H1 (cell line): ENCODE measurements around the gene GRID1.

Experiments used
- CEBPB ChIP-seq: IDR thresholded peaks from 2 replicates; pipeline ENCODE4 v1.6.1; 2012; ENCODE audit warnings: low read depth, low read length
- MAX ChIP-seq: IDR thresholded peaks from 2 replicates; pipeline ENCODE4 v1.6.1; 2012; ENCODE audit warnings: inconsistent platforms
- POLR2AphosphoS5 ChIP-seq: IDR thresholded peaks from 2 replicates; pipeline ENCODE4 v1.6.1; 2011; ENCODE audit warnings: low read depth, low read length
- SIRT6 ChIP-seq: IDR thresholded peaks from one replicate; pipeline ENCODE4 v1.7.1; 2012; ENCODE audit warnings: low read length, inconsistent platforms
- SUZ12 ChIP-seq: fragments of 200-600 bp; sonication (generic); IDR thresholded peaks from 2 replicates; pipeline ENCODE4 v1.6.1; 2012; ENCODE audit warnings: mild to moderate bottlenecking, inconsistent platforms, low read length, moderate library complexity, mixed read lengths
- TF ChIP-seq, protein P1 (sequence below), 3 experiments: IDR thresholded peaks; 1 replicate in 2 of 3; 2 replicates in 1 of 3; pipeline versions ENCODE4 v1.5.1 to v1.6.1; 2011; ENCODE audit warnings: low read length in 3 of 3, mild to moderate bottlenecking in 3 of 3, inconsistent platforms in 2 of 3, low read depth in 1 of 3, moderate library complexity in 1 of 3; ENCODE audit not compliant: insufficient read depth in 1 of 3; ENCODE audit errors: control extremely low read depth in 1 of 3

GRCh38 chr10:85832988-85833387 is 533.6 kb downstream of the GRID1 start:
- TF ChIP-seq CEBPB (no peak), SUZ12 (no peak), SIRT6 (no peak), POLR2AphosphoS5 (no peak), MAX (no peak)
- TF ChIP-seq, protein P1, sequence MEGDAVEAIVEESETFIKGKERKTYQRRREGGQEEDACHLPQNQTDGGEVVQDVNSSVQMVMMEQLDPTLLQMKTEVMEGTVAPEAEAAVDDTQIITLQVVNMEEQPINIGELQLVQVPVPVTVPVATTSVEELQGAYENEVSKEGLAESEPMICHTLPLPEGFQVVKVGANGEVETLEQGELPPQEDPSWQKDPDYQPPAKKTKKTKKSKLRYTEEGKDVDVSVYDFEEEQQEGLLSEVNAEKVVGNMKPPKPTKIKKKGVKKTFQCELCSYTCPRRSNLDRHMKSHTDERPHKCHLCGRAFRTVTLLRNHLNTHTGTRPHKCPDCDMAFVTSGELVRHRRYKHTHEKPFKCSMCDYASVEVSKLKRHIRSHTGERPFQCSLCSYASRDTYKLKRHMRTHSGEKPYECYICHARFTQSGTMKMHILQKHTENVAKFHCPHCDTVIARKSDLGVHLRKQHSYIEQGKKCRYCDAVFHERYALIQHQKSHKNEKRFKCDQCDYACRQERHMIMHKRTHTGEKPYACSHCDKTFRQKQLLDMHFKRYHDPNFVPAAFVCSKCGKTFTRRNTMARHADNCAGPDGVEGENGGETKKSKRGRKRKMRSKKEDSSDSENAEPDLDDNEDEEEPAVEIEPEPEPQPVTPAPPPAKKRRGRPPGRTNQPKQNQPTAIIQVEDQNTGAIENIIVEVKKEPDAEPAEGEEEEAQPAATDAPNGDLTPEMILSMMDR (IDR thresholded peaks at IDR 0.05; ENCODE audit: control extremely low read depth in 1 of 3, insufficient read depth in 1 of 3, low read depth in 1 of 3, low read length in 3 of 3), result no peak
